ENCODE measurements around the gene FAM107A.
A peak's percentile ranks its signal among the peaks of the same experiment; 100 is the strongest.

The FAM107A gene

GRCh38 chr3:58591517-58592510 lies 14.6 kb upstream of the FAM107A start:
- no peak for DNase-seq (ENCODE audit: low read depth)

- DNase-seq (ENCODE audit: low read depth): no peak
Measured at GRCh38 chr3:58588030-58588614, 10.9 kb upstream of the FAM107A start.

- DNase-seq (ENCODE audit: low read depth): no peak
Measured at GRCh38 chr3:58586776-58587192, 9.6 kb upstream of the FAM107A start.

- DNase-seq (ENCODE audit: low read depth): no peak
Measured at GRCh38 chr3:58585994-58586393, 8.8 kb upstream of the FAM107A start.

GRCh38 chr3:58585005-58585786 lies 8.0 kb upstream of the FAM107A start:
- DNase-seq (ENCODE audit: low read depth): peak; percentile 15

- DNase-seq (ENCODE audit: low read depth): no peak
Measured at GRCh38 chr3:58584690-58585004, 7.5 kb upstream of the FAM107A start.

- DNase-seq (ENCODE audit: low read depth): no peak
Measured at GRCh38 chr3:58581328-58582091, 4.3 kb upstream of the FAM107A start.

- no peak for DNase-seq (ENCODE audit: low read depth)
Measured at GRCh38 chr3:58580826-58581327, 3.7 kb upstream of the FAM107A start.

GRCh38 chr3:58578873-58579272 lies 1.7 kb upstream of the FAM107A start:
- DNase-seq (ENCODE audit: low read depth): no peak

- no peak for DNase-seq (ENCODE audit: low read depth)
Measured at GRCh38 chr3:58576716-58577115, 475 bp downstream of the FAM107A start.

GRCh38 chr3:58575971-58576652 lies 1.1 kb downstream of the FAM107A start:
- no peak for DNase-seq (ENCODE audit: low read depth)

- no peak for DNase-seq (ENCODE audit: low read depth)
Measured at GRCh38 chr3:58574682-58575081, 2.5 kb downstream of the FAM107A start.

- DNase-seq (ENCODE audit: low read depth): no peak
Measured at GRCh38 chr3:58574106-58574505, 3.1 kb downstream of the FAM107A start.

- DNase-seq (ENCODE audit: low read depth): no peak
Measured at GRCh38 chr3:58573640-58574039, 3.6 kb downstream of the FAM107A start.

GRCh38 chr3:58572634-58573230 lies 4.5 kb downstream of the FAM107A start:
- DNase-seq (ENCODE audit: low read depth): no peak

GRCh38 chr3:58572013-58572633 lies 5.1 kb downstream of the FAM107A start:
- DNase-seq (ENCODE audit: low read depth): no peak

GRCh38 chr3:58570851-58571250 lies 6.3 kb downstream of the FAM107A start:
- no peak for DNase-seq (ENCODE audit: low read depth)

GRCh38 chr3:58569287-58570001 lies 7.7 kb downstream of the FAM107A start:
- DNase-seq (ENCODE audit: low read depth): no peak

GRCh38 chr3:58568572-58569286 lies 8.5 kb downstream of the FAM107A start:
- DNase-seq (ENCODE audit: low read depth): peak; percentile 63

Data from stimulated activated CD8-positive, alpha-beta memory T cell treated with anti-CD3 and anti-CD28 coated beads, Interleukin-12 subunit alpha, Interleukin-12 subunit beta, amount 100 ng/mL, for 1 hour (primary cell).